ENCODE results near the gene ISY1. TPM values are rescaled to one million over a fixed set of nuclear protein-coding genes. Genes with fewer than 3 reads are reported as not detected.

Gene ISY1
- total and polyA plus RNA-seq, 2 of the 4 experiments (the other 2 are of a cell fraction): 28.5 to 31.5 TPM

DNA sequence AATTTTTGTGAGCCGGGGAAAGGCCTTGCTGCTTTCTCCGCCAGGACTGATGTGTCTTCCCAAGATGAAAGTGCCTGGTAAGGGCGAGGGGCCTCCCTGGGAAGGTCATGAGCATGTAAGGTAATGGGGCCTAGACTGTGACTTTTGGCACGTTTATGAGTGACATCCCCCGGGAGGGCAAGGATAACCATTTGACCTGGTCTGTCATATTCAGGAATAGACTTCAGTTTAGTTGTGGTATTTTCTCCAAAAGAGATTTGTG lies 23.5 kb upstream of the ISY1 start:
- H3K14ac ChIP-seq (replicated peaks; ENCODE audit: low read depth, low read length): peak overlapping the region; percentile 94
- peak overlapping the region; percentile 96 for H2AK9ac ChIP-seq (replicated peaks; ENCODE audit: low read depth, low read length, poor library complexity)
- H3K4me2 ChIP-seq (ENCODE audit: low read depth, low read length): peak overlapping the region; percentile 99
- H2AFZ ChIP-seq (replicated peaks; ENCODE audit: low read length, poor library complexity): peak overlapping the region; percentile 91
- ATAC-seq (ENCODE audit: low read depth): no peak
- H3K79me1 ChIP-seq (ENCODE audit: low read depth in 1 of 2, low read length in 2 of 2): peaks cover 8 to 15% of the 10 kb centered on the region in 2 experiments
- TF ChIP-seq MAZ (IDR thresholded peaks at IDR 0.05; ENCODE audit: borderline replicate concordance, low read depth, low read length) (no peak), NFE2L2 (IDR thresholded peaks at IDR 0.05; ENCODE audit: low read depth, low read length) (no peak), MXI1 (IDR thresholded peaks at IDR 0.05; ENCODE audit: borderline replicate concordance, low read depth, low read length) (no peak), CEBPB (IDR thresholded peaks at IDR 0.05; ENCODE audit: low read depth, low read length) (no peak), RAD21 (IDR thresholded peaks at IDR 0.05; ENCODE audit: low read length) (no peak), RCOR1 (IDR thresholded peaks at IDR 0.05; ENCODE audit: insufficient replicate concordance, low read length) (no peak), MAFK (IDR thresholded peaks at IDR 0.05; ENCODE audit: low read depth, low read length) (no peak), CHD1 (IDR thresholded peaks at IDR 0.05; ENCODE audit: low read depth, low read length) (no peak), FOS (IDR thresholded peaks at IDR 0.05; ENCODE audit: low read depth, low read length) (no peak), POLR2A (IDR thresholded peaks at IDR 0.05; ENCODE audit: low read depth, low read length) (no peak), RFX5 (IDR thresholded peaks at IDR 0.05; ENCODE audit: low read depth, low read length) (no peak), BHLHE40 (IDR thresholded peaks at IDR 0.05; ENCODE audit: low read depth, low read length) (no peak), SMC3 (IDR thresholded peaks at IDR 0.05; ENCODE audit: low read depth, low read length) (no peak)
- TF ChIP-seq, protein P1, sequence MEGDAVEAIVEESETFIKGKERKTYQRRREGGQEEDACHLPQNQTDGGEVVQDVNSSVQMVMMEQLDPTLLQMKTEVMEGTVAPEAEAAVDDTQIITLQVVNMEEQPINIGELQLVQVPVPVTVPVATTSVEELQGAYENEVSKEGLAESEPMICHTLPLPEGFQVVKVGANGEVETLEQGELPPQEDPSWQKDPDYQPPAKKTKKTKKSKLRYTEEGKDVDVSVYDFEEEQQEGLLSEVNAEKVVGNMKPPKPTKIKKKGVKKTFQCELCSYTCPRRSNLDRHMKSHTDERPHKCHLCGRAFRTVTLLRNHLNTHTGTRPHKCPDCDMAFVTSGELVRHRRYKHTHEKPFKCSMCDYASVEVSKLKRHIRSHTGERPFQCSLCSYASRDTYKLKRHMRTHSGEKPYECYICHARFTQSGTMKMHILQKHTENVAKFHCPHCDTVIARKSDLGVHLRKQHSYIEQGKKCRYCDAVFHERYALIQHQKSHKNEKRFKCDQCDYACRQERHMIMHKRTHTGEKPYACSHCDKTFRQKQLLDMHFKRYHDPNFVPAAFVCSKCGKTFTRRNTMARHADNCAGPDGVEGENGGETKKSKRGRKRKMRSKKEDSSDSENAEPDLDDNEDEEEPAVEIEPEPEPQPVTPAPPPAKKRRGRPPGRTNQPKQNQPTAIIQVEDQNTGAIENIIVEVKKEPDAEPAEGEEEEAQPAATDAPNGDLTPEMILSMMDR (conservative IDR thresholded peaks at IDR 0.05; ENCODE audit: low read depth, low read length): no peak
- TF ChIP-seq, protein P2, sequence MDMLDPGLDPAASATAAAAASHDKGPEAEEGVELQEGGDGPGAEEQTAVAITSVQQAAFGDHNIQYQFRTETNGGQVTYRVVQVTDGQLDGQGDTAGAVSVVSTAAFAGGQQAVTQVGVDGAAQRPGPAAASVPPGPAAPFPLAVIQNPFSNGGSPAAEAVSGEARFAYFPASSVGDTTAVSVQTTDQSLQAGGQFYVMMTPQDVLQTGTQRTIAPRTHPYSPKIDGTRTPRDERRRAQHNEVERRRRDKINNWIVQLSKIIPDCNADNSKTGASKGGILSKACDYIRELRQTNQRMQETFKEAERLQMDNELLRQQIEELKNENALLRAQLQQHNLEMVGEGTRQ (IDR thresholded peaks at IDR 0.05; ENCODE audit: low read depth, low read length): no peak
- TF ChIP-seq, protein P3, sequence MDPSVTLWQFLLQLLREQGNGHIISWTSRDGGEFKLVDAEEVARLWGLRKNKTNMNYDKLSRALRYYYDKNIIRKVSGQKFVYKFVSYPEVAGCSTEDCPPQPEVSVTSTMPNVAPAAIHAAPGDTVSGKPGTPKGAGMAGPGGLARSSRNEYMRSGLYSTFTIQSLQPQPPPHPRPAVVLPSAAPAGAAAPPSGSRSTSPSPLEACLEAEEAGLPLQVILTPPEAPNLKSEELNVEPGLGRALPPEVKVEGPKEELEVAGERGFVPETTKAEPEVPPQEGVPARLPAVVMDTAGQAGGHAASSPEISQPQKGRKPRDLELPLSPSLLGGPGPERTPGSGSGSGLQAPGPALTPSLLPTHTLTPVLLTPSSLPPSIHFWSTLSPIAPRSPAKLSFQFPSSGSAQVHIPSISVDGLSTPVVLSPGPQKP (IDR thresholded peaks at IDR 0.05; ENCODE audit: borderline replicate concordance, low read depth, low read length): no peak
- H3K27me3 ChIP-seq (ENCODE audit: control insufficient read depth, insufficient read depth, low read length): no peaks in the 10 kb centered on the region
- dilution Hi-C loops (cut with HindIII; ENCODE audit: low sequenced_read_pairs, unreplicated experiment) (no loop called here), in situ Hi-C loops (cut with MboI; ENCODE audit: low sequenced_read_pairs) (no loop called here), intact Hi-C loops (cut with micrococcal nuclease) (loop anchor here (5.0 kb wide), 1 partner anchor 43 kb away; no protein-coding TSS in a partner anchor)
- H4K20me1 ChIP-seq (ENCODE audit: insufficient read depth, low read length): peaks cover 36% of the 10 kb centered on the region
- H3K18ac ChIP-seq (ENCODE audit: low read depth, low read length): peak overlapping the region; percentile 69
- H3K4me3 ChIP-seq (ENCODE audit: insufficient read depth, low read depth, low read length): peak overlapping the region; percentile 75
- H2BK5ac ChIP-seq (ENCODE audit: low read depth, low read length, poor library complexity, severe bottlenecking): peak overlapping the region; percentile 81
- H3K9me1 ChIP-seq (ENCODE audit: insufficient read depth, low read length): no peaks in the 10 kb centered on the region
- H3K36me3 ChIP-seq (ENCODE audit: control insufficient read depth, insufficient read depth, low read length): no peaks in the 10 kb centered on the region
- peak overlapping the region; percentile 97 for H3K4ac ChIP-seq (ENCODE audit: low read depth, low read length)
- H2BK15ac ChIP-seq (ENCODE audit: low read depth, low read length): no peak overlapping the region
- peak overlapping the region; percentile 89 for H4K5ac ChIP-seq (ENCODE audit: low read depth, low read length)
- H4K91ac ChIP-seq (ENCODE audit: insufficient read depth, low read depth, low read length): peak overlapping the region; percentile 86
- H3K9me3 ChIP-seq (ENCODE audit: control insufficient read depth, insufficient read depth, low read length): no peaks in the 10 kb centered on the region
- peak overlapping the region; percentile 96 for H3K9ac ChIP-seq (ENCODE audit: low read depth, low read length)
- BruUV-seq (replicated peaks): TSS peak; percentile 87
- peak overlapping the region; percentile 98 for H3K23ac ChIP-seq (ENCODE audit: low read depth, low read length)
- CTCF ChIA-PET: no interaction called here
- no CpG with 5 or more reads among the region's 5 CpGs for WGBS, 2 experiments (ENCODE audit: extremely low coverage in 2 of 2, insufficient read length in 1 of 2)
- no peak for DNase-seq
- peak overlapping the region; percentile 93 to 98 for H4K8ac ChIP-seq (ENCODE audit: low read depth in 2 of 2, low read length in 2 of 2)
- H3K56ac ChIP-seq (ENCODE audit: extremely low read depth, insufficient read depth, low read length): peak overlapping the region; percentile 89
- peak overlapping the region; percentile 94 for H3K27ac ChIP-seq (ENCODE audit: insufficient read depth, low read length)
- POLR2A ChIA-PET (ENCODE audit: unreplicated experiment): interaction anchor here (0.5 kb wide), 1 partner anchor 61 kb away, joined by 3 read pairs; no protein-coding TSS in a partner anchor
- H3K4me1 ChIP-seq (ENCODE audit: control insufficient read depth, insufficient read depth, low read length): peaks cover 5% of the 10 kb centered on the region
- H2AK5ac ChIP-seq (ENCODE audit: low read depth, low read length): peak overlapping the region; percentile 92
- no peak overlapping the region for H2BK20ac ChIP-seq (ENCODE audit: low read depth, low read length)
- peak overlapping the region; percentile 37; the same call in 1 of the 2 replicates for H2BK120ac ChIP-seq (ENCODE audit: low read depth, low read length)
